ENCODE data around the gene S100A16. TPM values are rescaled to one million over a fixed set of nuclear protein-coding genes. Genes with fewer than 3 reads are reported as not detected.
"Not testable (repeated sequence)": the region's sequence is repeated elsewhere in the genome, so short reads cannot be mapped to it uniquely, and the experiment has no call there.

The S100A16 gene
- total RNA-seq, 1 experiment from 2014 or later: not detected

GRCh38 chr1:153566414-153567371 lies 46.2 kb downstream of the S100A16 start:
- H2AFZ ChIP-seq (ENCODE audit: low read length): no peak overlapping the region
- H3K9ac ChIP-seq (ENCODE audit: low read length): no peak overlapping the region
- H3K4me2 ChIP-seq (ENCODE audit: low read depth, low read length, poor library complexity, severe bottlenecking): no peak overlapping the region

GRCh38 chr1:153565529-153566374 lies 47.2 kb downstream of the S100A16 start, which contains the start of gene S100A2:
S100A2 (minus strand) TSS chr1:153565844; CDS start chr1:153563877, 1,967 bp downstream.
- no peaks in the 10 kb centered on the region for H3K9me3 ChIP-seq (ENCODE audit: low read length)
- no peaks in the 10 kb centered on the region for H4K20me1 ChIP-seq (ENCODE audit: insufficient read depth, low read depth, low read length)
- H3K79me2 ChIP-seq (ENCODE audit: low read length): no peaks in the 10 kb centered on the region
- H3K27me3 ChIP-seq (ENCODE audit: low read length): no peaks in the 10 kb centered on the region
- no peak within 1 kb of the TSS for H3K4me2 ChIP-seq (ENCODE audit: low read depth, low read length, poor library complexity, severe bottlenecking)
- H3K27ac ChIP-seq (ENCODE audit: low read length): no peak within 1 kb of the TSS
- peaks cover 3% of the 10 kb centered on the region; the same call in 1 of the 2 replicates for H3K4me1 ChIP-seq (ENCODE audit: low read length)
- DNase-seq: no peak
- no peaks in the 10 kb centered on the region for H3K36me3 ChIP-seq (ENCODE audit: insufficient read depth, low read length)
- peak within 1 kb of the TSS; percentile 43; the same call in 1 of the 2 replicates for H2AFZ ChIP-seq (ENCODE audit: low read length)
- H3K4me3 ChIP-seq (ENCODE audit: low read length): no peak within 1 kb of the TSS
- H3K9me2 ChIP-seq (replicated peaks; ENCODE audit: insufficient read depth, low read length): no peaks in the 10 kb centered on the region
- H3K9ac ChIP-seq (ENCODE audit: low read length): no peak within 1 kb of the TSS

More at GRCh38 chr1:153566414-153567371, 46.2 kb downstream of the S100A16 start:
- Histone ChIP-seq H3K27ac (ENCODE audit: low read length) (no peak overlapping the region), H3K4me3 (ENCODE audit: low read length) (no peak overlapping the region), H4K20me1 (ENCODE audit: insufficient read depth, low read depth, low read length) (no peaks in the 10 kb centered on the region), H3K4me1 (ENCODE audit: low read length) (peaks cover 3% of the 10 kb centered on the region; the same call in 1 of the 2 replicates), H3K79me2 (ENCODE audit: low read length) (no peaks in the 10 kb centered on the region), H3K9me2 (replicated peaks; ENCODE audit: insufficient read depth, low read length) (no peaks in the 10 kb centered on the region), H3K27me3 (ENCODE audit: low read length) (no peaks in the 10 kb centered on the region), H3K9me3 (ENCODE audit: low read length) (no peaks in the 10 kb centered on the region), H3K36me3 (ENCODE audit: insufficient read depth, low read length) (no peaks in the 10 kb centered on the region)
- DNase-seq: peak; percentile 45

GRCh38 chr1:153563991-153564390 lies 48.9 kb downstream of the S100A16 start:
- no peak for DNase-seq
- no peaks in the 10 kb centered on the region for H3K9me2 ChIP-seq (replicated peaks; ENCODE audit: insufficient read depth, low read length)
- H3K4me3 ChIP-seq (ENCODE audit: low read length): no peak overlapping the region
- no peak overlapping the region for H3K27ac ChIP-seq (ENCODE audit: low read length)
- H3K27me3 ChIP-seq (ENCODE audit: low read length): no peaks in the 10 kb centered on the region
- H4K20me1 ChIP-seq (ENCODE audit: insufficient read depth, low read depth, low read length): no peaks in the 10 kb centered on the region
- no peak overlapping the region for H2AFZ ChIP-seq (ENCODE audit: low read length)
- no peak overlapping the region for H3K9ac ChIP-seq (ENCODE audit: low read length)
- H3K4me2 ChIP-seq (ENCODE audit: low read depth, low read length, poor library complexity, severe bottlenecking): no peak overlapping the region
- peaks cover 3% of the 10 kb centered on the region; the same call in 1 of the 2 replicates for H3K4me1 ChIP-seq (ENCODE audit: low read length)
- no peaks in the 10 kb centered on the region for H3K9me3 ChIP-seq (ENCODE audit: low read length)
- H3K36me3 ChIP-seq (ENCODE audit: insufficient read depth, low read length): no peaks in the 10 kb centered on the region
- H3K79me2 ChIP-seq (ENCODE audit: low read length): no peaks in the 10 kb centered on the region

GRCh38 chr1:153563483-153563901 lies 49.4 kb downstream of the S100A16 start:
- H3K9me3 ChIP-seq (ENCODE audit: low read length): no peaks in the 10 kb centered on the region
- no peaks in the 10 kb centered on the region for H3K79me2 ChIP-seq (ENCODE audit: low read length)
- DNase-seq: no peak
- H3K36me3 ChIP-seq (ENCODE audit: insufficient read depth, low read length): no peaks in the 10 kb centered on the region
- H3K4me2 ChIP-seq (ENCODE audit: low read depth, low read length, poor library complexity, severe bottlenecking): no peak overlapping the region
- H3K27me3 ChIP-seq (ENCODE audit: low read length): no peaks in the 10 kb centered on the region
- H3K27ac ChIP-seq (ENCODE audit: low read length): no peak overlapping the region
- no peaks in the 10 kb centered on the region for H4K20me1 ChIP-seq (ENCODE audit: insufficient read depth, low read depth, low read length)
- no peak overlapping the region for H2AFZ ChIP-seq (ENCODE audit: low read length)
- H3K4me3 ChIP-seq (ENCODE audit: low read length): no peak overlapping the region
- no peak overlapping the region for H3K9ac ChIP-seq (ENCODE audit: low read length)
- no peaks in the 10 kb centered on the region for H3K4me1 ChIP-seq (ENCODE audit: low read length)
- no peaks in the 10 kb centered on the region for H3K9me2 ChIP-seq (replicated peaks; ENCODE audit: insufficient read depth, low read length)

GRCh38 chr1:153562021-153562420 lies 50.9 kb downstream of the S100A16 start:
- not testable (repeated sequence) for H3K9me2 ChIP-seq (replicated peaks; ENCODE audit: insufficient read depth, low read length); H3K79me2 ChIP-seq (ENCODE audit: low read length); DNase-seq; H3K27me3 ChIP-seq (ENCODE audit: low read length); H3K4me1 ChIP-seq (ENCODE audit: low read length); H2AFZ ChIP-seq (ENCODE audit: low read length); H4K20me1 ChIP-seq (ENCODE audit: insufficient read depth, low read depth, low read length); H3K27ac ChIP-seq (ENCODE audit: low read length); H3K9me3 ChIP-seq (ENCODE audit: low read length); H3K9ac ChIP-seq (ENCODE audit: low read length); H3K4me3 ChIP-seq (ENCODE audit: low read length); H3K4me2 ChIP-seq (ENCODE audit: low read depth, low read length, poor library complexity, severe bottlenecking); H3K36me3 ChIP-seq (ENCODE audit: insufficient read depth, low read length)

- no peak overlapping the region for H3K4me2 ChIP-seq (ENCODE audit: low read depth, low read length, poor library complexity, severe bottlenecking)
- no peak for DNase-seq
- H3K27me3 ChIP-seq (ENCODE audit: low read length): no peaks in the 10 kb centered on the region
- H3K9me2 ChIP-seq (replicated peaks; ENCODE audit: insufficient read depth, low read length): no peaks in the 10 kb centered on the region
- H3K9ac ChIP-seq (ENCODE audit: low read length): no peak overlapping the region
- H3K36me3 ChIP-seq (ENCODE audit: insufficient read depth, low read length): no peaks in the 10 kb centered on the region
- H3K79me2 ChIP-seq (ENCODE audit: low read length): no peaks in the 10 kb centered on the region
- no peaks in the 10 kb centered on the region for H4K20me1 ChIP-seq (ENCODE audit: insufficient read depth, low read depth, low read length)
- no peak overlapping the region for H3K27ac ChIP-seq (ENCODE audit: low read length)
- no peak overlapping the region for H2AFZ ChIP-seq (ENCODE audit: low read length)
- H3K9me3 ChIP-seq (ENCODE audit: low read length): no peaks in the 10 kb centered on the region
- no peaks in the 10 kb centered on the region for H3K4me1 ChIP-seq (ENCODE audit: low read length)
- no peak overlapping the region for H3K4me3 ChIP-seq (ENCODE audit: low read length)
Observed at GRCh38 chr1:153561466-153561985, 51.4 kb downstream of the S100A16 start.

GRCh38 chr1:153560771-153561465 lies 52.0 kb downstream of the S100A16 start:
- Histone ChIP-seq H3K4me1 (ENCODE audit: low read length) (no peaks in the 10 kb centered on the region), H3K4me3 (ENCODE audit: low read length) (no peak overlapping the region), H3K9me3 (ENCODE audit: low read length) (no peaks in the 10 kb centered on the region), H3K9ac (ENCODE audit: low read length) (no peak overlapping the region), H3K27me3 (ENCODE audit: low read length) (no peaks in the 10 kb centered on the region), H3K9me2 (replicated peaks; ENCODE audit: insufficient read depth, low read length) (no peaks in the 10 kb centered on the region), H3K79me2 (ENCODE audit: low read length) (no peaks in the 10 kb centered on the region), H3K27ac (ENCODE audit: low read length) (no peak overlapping the region), H4K20me1 (ENCODE audit: insufficient read depth, low read depth, low read length) (no peaks in the 10 kb centered on the region), H3K4me2 (ENCODE audit: low read depth, low read length, poor library complexity, severe bottlenecking) (no peak overlapping the region), H2AFZ (ENCODE audit: low read length) (no peak overlapping the region), H3K36me3 (ENCODE audit: insufficient read depth, low read length) (no peaks in the 10 kb centered on the region)
- no peak for DNase-seq

All from Karpas-422 (cell line).